DMS53 treated with DMSO at 0.1 percent for 48 hours (cell line): Measurements from ENCODE around the gene NOX4.
"Not testable (repeated sequence)": the region's sequence is repeated elsewhere in the genome, so short reads cannot be mapped to it uniquely, and the experiment has no call there.

Experiments used
- DNase-seq: peaks from one replicate; lab custom pipeline; 2025; ENCODE audit not compliant: unreplicated experiment; lab: John Stamatoyannopoulos, UW

Gene NOX4

DNA sequence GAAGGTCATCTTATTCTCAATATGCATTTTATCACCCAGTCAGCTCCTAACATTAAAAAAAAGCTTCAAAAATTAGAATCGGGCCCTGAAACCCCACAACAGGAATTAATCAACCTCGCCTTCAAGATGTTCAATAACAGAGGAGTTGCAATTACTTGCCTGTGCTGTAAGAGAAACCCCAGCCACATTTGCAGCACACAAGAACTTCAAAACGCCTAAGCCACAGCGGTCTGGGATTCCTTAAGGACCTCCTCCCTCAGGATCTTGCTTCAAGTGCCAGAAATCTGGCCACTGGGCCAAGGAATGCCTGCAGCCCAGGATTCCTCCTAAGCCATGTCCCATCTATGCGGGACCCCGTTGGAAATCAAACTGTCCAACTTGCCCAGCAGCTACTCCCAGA, 108.2 kb downstream of the NOX4 start:
- not testable (repeated sequence) for DNase-seq

DNA sequence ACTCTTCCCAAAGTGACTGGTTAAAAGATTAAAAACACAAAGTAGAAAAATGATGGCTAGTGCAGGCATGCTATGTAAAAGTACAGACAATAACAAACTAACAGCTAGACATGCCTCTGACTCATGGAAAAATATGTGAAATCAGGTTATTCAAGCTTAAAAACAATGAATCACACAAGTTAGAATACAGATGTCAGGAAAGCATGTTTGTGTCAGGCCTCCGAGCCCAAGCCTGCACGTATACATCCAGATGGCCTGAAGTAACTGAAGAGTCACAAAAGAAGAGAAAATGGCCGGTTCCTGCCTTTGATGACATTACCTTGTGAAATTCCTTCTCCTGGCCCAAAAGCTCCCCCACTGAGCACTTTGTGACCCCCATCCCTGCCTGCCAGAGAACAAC, 110.1 kb downstream of the NOX4 start:
- no peak for DNase-seq

DNA sequence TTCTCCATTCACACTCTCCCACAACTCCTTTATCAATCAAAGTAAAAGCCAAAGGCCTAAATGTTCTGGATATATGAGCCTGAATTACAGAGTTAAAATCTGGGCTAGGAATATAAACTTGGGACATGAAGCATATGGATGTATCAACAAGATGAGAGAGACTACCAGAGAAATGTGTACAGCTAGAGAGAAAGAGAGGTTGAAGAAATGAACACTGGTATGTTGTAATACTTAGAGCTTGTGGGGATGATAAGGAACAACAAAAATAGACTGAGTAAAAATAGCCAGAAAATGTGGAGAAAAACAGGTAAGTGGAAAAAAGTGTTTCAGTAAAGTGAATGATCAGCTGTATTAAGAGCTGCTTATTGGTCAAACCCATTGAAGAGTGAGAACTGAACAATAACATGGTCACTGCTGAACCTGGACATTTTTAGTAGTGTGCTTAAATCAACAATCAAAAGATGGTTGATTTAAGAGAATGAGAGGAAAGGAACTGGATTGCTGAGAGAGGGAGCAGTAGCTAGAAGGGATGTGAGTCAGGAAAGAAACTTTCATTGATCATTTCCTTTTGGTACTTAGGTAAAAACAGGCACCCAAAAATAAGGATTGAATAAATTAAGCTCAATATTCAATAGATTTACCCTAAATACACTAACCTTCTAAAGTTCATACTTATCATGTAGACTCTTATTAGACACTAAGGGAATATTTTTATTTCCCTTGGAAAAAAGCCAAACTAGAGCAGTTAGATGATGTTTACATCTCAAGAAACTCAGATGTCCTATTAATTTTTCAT, 111.0 kb downstream of the NOX4 start:
- not testable (repeated sequence) for DNase-seq

DNA sequence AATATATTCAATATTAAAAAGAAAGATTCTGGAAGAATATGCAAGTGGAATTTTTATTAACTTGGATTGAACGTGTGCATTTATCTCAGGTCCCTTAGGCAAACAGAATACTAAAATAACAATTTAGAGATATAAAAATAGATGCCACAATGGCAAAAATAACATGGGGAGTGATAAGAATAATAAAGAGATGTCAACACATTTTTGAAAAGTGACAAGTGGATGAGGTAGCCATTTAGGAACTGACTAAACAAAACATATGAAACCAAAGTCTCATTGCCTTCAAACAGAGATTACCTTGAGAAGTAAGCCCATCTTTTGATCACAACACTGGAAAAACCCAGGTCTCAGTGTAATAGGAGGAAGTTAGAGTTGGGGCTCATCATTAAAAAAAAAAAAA, 112.2 kb downstream of the NOX4 start:
- DNase-seq = not testable (repeated sequence)

DNA sequence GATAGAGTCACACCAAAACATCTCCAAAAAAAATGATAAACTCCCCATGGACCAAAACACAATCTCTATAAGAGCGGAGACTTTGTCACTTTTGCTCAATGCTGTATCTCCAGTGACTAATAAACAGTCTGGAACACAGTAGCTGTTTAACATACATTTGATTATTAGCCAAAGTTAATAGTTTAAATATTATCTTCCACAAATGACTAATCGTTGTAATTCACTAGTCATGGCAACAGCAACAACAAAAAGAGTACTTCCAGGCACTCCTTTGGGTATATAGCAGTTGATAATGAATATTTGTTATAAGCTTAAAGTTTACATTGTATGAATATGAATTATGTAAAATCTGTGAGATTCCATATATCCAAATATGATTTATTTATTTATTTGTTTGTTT, 121.8 kb downstream of the NOX4 start:
- DNase-seq = not testable (repeated sequence)

DNA sequence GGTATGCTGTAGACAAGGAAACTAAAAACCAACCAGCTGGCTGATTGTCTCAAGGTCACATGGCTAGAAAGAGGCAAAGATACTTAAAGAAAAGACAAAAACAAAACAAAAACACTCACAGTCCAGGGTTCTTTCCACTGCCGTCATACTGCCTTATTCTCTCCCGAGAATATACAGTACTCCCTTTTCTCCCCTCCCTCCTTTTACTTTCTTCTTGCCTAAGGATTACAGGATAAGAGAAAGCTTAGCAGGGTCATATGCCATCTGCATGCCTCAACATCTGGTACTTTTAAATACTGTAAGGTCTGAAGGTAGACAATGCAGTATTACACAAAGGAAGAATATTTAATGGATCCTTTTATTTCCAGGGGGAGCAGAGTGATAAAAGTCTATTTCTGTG, 126.3 kb downstream of the NOX4 start:
- DNase-seq = not testable (repeated sequence)

DNA sequence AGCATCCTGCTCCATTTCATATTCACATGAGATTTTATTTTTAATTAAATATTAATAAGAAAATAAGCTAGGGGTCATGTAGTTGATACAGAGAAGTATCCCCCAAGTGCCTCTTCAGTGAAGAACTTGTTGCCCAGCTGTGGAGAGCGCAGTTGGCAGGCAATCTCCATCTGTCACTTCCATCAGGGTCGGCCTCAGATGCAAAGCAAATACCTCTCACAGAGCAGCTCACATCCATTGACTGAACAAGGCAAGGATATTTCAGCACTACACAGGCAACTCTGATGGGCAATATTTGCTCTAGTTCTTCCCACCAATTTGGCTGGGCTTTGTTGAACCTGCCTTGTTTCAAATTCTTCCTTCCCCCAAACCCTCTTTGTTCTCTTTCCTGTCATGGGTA, 129.4 kb downstream of the NOX4 start:
- no peak for DNase-seq

DNA sequence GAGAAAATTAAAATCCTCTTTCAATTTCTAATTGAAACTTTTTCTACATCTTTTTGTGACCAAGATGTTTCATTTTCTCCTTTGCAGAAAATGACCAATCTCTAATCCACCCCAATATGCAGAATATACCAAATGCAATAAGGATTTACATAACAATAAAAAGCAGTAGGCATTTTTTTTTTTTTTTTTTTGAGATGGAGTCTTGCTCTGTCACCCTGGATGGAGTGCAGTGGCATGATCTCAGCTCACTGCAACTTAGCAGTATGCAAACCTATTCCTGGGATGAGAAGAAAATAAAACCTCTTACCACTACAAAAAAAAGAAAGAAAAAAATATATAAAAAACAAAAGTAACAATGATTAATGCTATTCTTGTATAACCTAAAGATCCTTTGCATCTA, 132.0 kb downstream of the NOX4 start:
- DNase-seq = not testable (repeated sequence)

DNA sequence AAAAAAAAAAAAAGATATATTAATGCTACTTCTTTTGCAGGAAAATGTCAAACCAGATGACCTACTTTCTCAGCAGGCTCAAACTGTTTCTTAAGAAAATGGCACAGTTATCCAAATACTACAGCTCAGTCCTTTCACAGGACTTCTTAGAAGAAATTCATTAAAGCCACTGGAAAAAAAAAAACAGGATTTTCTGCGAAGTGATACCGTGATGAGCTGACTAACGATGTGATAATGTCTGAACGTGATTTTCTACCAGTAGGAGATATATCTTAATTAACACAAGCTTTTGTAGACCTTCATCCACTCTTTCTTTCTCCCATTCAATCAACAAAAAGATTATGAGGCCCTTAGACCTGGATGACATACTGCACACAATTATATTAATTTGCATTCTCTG, 132.4 kb downstream of the NOX4 start:
- DNase-seq = no peak

DNA sequence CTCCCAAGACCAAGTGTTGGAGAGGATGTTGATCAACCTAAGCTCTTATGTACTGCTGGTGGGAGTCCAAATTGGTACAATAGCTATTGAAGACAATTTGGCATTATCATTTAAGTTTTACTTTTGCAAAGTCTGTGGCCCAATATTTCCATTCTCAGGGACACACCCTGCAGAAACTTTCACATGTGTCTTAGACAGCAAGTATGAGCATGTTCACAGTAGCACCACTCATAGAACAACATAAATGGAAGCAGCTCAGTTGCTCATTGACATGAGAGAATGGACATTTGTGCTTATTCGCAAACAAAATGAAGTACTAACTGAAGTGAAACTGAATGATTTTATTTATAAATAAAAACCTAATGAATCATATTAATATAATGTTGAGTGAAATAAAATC, 135.5 kb downstream of the NOX4 start:
- no peak for DNase-seq

DNA sequence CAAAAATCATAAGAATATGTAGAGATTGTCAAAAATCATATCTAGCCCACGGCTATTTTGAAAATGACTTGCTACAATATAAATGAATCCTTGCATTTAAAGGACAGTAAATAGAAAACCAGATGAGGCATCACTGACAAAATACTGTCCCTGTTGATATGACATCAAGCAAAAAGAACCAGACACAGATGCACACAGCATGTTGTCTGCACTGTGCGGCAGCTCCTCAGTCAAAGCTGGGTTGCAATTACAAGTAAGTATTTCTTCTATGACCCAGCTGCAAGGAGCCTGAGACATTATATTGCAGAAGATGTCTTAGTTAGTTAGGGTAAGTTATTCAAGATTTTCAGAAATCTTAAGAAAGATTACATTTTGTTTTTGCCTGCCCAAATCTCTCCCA, 136.7 kb downstream of the NOX4 start:
- DNase-seq = not testable (repeated sequence)

DNA sequence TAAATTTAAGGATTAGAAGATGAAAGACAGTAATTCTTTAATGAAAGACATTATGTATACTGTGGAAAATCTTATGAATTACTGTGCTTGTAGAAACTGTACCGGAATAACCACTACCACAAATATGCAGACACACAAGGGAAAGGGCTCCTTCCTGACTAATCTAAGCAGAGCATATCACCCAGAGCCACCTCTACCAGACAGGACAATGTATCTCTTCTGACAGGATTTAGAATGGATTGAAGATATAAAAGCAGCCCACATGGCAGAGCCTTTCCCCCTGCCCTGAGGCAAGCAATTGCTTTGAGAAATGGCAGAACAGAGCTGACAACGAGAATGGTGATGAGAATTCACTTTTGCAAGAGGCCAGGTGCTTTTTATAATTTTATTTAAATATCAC, 144.1 kb downstream of the NOX4 start:
- no peak for DNase-seq

DNA sequence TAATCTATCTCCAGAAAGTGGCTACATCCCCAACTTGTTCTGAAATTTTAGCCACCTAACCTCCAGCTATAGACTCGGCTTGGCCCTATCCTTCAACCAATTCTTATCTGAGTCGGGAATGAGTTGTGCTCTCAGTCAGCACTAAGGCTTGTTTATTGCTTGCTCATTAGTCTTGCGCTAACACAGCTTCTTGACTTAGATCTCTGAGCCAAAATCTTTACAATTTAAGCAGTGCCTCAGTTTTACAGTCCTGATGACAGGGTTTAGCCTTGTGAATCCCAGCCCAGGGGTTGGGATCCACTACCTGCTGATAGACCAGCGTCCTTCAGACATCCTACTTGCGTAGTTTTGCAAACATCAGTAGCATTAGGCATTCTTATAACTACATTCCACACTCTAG, 144.6 kb downstream of the NOX4 start:
- no peak for DNase-seq

DNA sequence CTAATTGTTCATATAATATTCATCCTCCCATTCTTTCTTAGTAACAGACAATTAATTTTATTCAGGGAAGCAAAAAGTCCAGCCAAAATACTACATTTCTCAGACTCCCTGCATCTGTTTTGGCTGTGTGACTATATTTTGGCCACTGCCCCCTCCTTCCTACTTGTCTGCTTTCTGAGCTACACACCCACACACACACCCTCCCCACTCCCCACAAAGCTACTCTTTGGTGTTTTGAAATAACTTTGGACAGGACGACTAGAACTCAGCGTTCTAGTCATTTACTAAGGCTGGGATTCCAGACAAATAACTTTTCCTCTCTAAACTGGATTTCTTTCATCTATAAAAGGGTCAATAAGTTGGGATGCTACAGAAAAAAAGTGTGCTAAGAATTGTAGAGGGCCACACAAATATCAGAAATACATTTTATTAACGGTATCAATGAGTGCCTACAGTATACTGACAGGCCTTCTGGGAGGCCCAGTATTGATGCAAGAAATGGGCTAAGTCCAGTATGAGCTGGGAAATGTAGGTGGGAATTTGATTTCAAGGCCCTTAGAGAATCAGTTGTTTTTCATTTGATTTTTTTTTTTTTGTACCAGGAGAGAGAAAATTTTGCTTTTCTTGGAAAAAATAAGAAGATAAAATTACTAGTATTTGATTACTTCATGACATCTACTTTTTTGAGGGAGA, 148.1 kb downstream of the NOX4 start:
- DNase-seq = not testable (repeated sequence)

DNA sequence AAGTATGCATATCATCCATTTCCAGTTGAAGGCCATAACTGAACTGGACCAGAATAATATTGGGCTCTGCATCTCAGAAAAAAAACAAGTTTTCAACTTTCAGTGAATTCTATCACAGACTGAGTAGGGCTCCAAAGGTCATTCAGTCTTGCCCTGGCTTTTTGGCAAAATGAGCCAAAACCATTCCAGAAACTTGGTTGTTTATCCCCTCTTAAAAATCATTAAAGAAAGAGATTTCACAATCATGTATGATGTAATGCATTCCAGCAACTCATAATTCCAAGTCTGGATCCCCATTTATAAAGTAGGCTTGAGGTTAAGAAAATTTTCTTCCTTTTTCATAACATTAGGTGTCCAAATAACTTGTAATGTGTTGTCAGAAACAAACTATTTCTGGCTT, 150.7 kb downstream of the NOX4 start:
- not testable (repeated sequence) for DNase-seq

DNA sequence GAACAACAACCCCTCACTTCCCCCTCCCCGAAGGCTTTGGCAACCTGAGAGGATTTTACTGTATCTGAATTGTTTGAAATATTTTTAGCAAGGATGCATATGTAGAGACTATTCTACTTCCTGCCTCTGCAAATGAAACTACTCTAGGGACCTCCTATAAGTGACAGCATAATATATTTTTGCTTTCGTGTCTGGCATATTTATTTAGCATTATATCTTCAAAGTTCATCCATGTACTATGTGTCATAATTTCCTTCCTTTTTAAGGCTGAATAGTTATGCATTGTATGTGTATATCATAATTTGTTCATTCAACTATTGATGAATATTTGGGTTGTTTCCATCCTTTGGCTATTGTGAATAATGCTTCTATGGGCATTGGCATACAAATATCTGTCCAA, 153.1 kb downstream of the NOX4 start:
- DNase-seq = not testable (repeated sequence)

DNA sequence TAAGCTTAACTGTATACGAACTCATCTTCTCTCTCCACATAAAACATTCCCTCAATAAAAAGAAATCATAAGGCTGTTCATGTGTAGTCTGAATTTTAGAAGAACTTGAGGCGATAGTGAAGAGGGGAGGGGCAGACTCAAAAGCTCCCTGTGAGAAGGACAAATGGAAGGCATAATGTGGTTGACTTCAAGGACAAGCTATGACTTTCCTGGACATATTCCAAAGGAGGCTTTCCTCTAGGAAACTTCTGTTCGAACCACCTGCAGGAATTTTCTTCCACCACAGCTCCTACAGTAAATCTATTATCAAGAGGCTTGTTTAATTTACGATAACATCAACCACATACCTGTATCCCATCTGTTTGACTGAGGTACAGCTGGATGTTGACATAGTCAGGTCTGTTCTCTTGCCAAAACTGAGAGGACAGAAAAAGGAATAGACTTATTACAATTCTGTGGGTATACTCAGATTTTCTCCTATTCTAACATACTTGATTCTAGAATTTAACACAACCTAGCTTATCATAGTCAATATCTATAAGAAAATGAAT, 154.0 kb downstream of the NOX4 start:
- DNase-seq = not testable (repeated sequence)

DNA sequence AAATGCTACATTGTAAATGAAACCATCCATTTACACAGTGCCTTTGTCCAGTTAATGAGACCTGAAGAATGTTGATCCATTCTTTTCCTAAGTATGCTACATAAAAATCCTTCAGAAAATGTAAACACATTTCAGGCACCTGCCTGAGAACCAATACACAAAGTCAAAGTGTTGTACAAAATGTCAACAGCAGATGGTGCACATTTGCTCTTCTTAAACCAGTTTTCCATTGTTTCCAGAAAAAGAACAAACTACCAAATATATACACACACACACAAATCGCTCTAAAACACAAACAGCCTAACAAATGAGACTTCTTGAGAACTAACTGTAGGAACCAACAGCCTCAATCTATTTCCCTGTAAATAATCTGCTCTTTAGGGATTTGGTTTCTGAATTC, 157.5 kb downstream of the NOX4 start:
- DNase-seq = peak; percentile 70

DNA sequence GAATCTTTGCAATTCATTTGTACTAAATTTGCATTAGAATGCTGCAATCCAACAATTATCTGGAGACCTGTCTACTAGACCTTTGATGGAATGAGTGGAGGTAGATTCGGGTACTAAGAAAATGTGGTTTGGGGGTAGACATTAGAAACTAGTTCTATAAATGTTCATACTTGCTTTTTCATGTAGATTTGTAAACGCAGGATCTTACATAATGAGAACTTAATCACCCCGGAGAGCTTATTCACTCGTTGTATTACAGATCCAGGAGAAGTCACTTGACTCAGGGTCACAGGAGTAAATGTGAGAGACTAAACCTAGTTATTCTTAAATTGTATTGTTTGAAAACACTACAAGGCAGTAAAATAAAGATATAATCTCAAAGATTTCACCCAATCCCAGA, 159.2 kb downstream of the NOX4 start:
- not testable (repeated sequence) for DNase-seq

DNA sequence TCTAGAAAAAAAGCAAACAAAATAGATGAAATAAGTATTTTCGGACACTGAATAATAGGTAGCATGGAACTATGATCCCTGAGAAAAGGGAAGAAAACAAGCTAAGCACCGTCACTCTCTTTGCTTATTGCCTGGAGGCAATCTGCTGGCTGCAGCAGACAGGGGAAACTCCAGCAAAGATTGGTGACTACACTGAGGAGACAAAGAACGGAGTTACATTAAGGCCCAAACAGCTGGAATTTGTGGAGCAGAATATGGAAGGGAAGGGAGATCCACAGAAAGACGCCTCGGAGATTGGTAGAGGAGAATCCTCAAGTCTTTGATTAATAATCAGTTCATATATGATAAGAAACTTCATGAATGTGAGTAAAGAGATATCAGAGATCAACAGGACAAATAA, 163.3 kb downstream of the NOX4 start:
- DNase-seq = no peak

DNA sequence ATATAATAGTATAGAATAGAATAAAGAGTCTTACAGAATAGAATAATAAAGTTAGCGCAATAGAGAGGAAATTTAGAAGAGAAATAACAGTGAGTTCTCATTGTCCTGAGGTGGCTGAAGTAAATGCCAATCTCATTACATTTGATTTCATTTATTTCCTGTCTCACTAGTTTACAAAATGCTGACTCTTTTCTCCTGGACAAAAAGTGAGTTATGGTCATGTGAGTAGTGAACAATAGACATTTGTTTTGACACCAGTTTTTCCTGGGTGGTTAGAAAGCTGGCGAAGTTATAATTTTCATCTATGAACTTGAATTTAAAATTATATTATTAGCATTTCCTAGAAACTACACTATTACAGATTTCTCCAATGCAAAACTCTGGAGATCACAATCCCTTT, 169.8 kb downstream of the NOX4 start:
- no peak for DNase-seq

DNA sequence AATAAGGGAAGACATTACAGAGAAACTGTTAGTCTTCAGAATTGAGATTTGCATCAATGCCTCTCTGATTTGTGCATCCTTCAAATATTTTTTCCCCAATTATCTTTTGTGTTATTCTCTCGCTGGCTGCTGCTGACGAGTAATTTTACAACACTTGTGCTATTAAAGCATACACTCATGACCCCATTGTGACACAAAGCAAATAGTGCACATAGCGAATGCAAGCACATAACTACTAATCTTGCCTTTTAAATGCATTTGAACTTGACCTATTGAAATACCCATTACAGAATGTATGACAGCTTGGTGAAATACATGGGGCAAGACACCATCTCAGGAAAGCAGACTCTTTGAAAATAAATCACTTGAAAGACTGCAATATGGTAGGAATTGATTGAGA, 180.6 kb downstream of the NOX4 start:
- not testable (repeated sequence) for DNase-seq
